Activated CD4-positive, CD25-positive, alpha-beta regulatory T cell treated with anti-CD3 and anti-CD28 coated beads, Interleukin-2, amount 50 U/mL, for 24 hours (primary cell): Measurements from ENCODE around the gene EYA2.

Experiments used
- ATAC-seq, 2 donors: fragments of 150-1000 bp; cut with Tn5 transposase; one replicate each; pipeline ENCODE4 v1.10.0; 2021; ENCODE audit warnings: mild to moderate bottlenecking in 1 of 2, moderate library complexity in 1 of 2

The EYA2 gene

GRCh38 chr20:47235111-47235510, 340.5 kb downstream of the EYA2 start:
- ATAC-seq: no peak

- no peak for ATAC-seq
Measured at GRCh38 chr20:47235853-47236638, 341.4 kb downstream of the EYA2 start.

GRCh38 chr20:47236639-47236900, 341.9 kb downstream of the EYA2 start:
- ATAC-seq: no peak

DNA sequence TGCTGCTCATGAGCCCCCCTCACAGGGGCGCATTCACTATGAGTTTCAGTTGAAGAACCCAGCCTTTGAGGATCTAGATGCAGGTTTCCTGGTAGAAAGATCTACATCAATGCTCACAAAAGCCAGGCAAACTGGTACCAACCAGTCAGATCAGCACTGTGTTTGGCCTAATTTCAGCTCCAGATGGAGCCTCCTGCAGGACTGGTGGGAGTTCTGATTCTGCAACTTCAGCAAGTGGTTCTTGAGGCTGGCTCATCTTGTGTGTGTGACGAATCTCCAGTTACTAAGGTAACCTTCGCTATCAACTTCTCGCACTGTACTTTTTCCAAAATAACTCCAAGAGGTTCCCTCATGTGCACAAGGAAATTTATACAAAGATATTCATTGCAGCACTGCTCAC, 343.1 kb downstream of the EYA2 start:
- ATAC-seq: no peak
